Measurements from ENCODE around the gene NT5C3A. TPM values are rescaled to one million over a fixed set of nuclear protein-coding genes. Genes with fewer than 3 reads are reported as not detected.

NT5C3A gene
- total and polyA plus RNA-seq, 2 of the 8 experiments (the other 6 are each of a cell fraction or from before 2014, with no cell fraction given) = 7.5 to 22.7 TPM

Small RNAs within 50 kb of the gene (small RNA-seq; reads per million reads assigned to genes)
- gene RN7SL505P (ENCODE audit: insufficient read depth) = not detected
- gene RNU6-388P (ENCODE audit: insufficient read depth) = not detected
- not detected for gene RPS29P14 (ENCODE audit: insufficient read depth)

Other genes starting within 250 kb of the NT5C3A start
- 23.4 and 25.7 TPM in 2 replicates for gene KBTBD2, start 171.0 kb downstream of the NT5C3A start, total RNA-seq (2021; fragmentation: NEBNext Ultra II Directional; extraction: Animal tissue kit (Norgen Biotek cat#: 25700))
- gene KBTBD2, start 171.0 kb downstream of the NT5C3A start, polyA plus RNA-seq (2011; rRNA removed) = 7.4 and 13.1 TPM in 2 replicates
- gene FKBP9, start 105.3 kb downstream of the NT5C3A start, total RNA-seq (2021; fragmentation: NEBNext Ultra II Directional; extraction: Animal tissue kit (Norgen Biotek cat#: 25700)) = 9.9 and 10.1 TPM in 2 replicates
- 7.2 and 7.9 TPM in 2 replicates for gene FKBP9, start 105.3 kb downstream of the NT5C3A start, polyA plus RNA-seq (2011; rRNA removed)
- gene RP9, start 46.6 kb upstream of the NT5C3A start, total RNA-seq (2021; fragmentation: NEBNext Ultra II Directional; extraction: Animal tissue kit (Norgen Biotek cat#: 25700)) = 11.9 and 12.4 TPM in 2 replicates
- gene RP9, start 46.6 kb upstream of the NT5C3A start, polyA plus RNA-seq (2011; rRNA removed) = 11.0 TPM in 2 replicates
- 22.3 and 27.2 TPM in 2 replicates for gene BBS9, start 66.8 kb upstream of the NT5C3A start, total RNA-seq (2021; fragmentation: NEBNext Ultra II Directional; extraction: Animal tissue kit (Norgen Biotek cat#: 25700))
- 25.0 and 37.0 TPM in 2 replicates for gene BBS9, start 66.8 kb upstream of the NT5C3A start, polyA plus RNA-seq (2011; rRNA removed)

Measured in H1 (cell line).